ENCODE data around the gene MTUS2.
"Not testable (repeated sequence)": the region's sequence is repeated elsewhere in the genome, so short reads cannot be mapped to it uniquely, and the experiment has no call there.

MTUS2 gene

DNA sequence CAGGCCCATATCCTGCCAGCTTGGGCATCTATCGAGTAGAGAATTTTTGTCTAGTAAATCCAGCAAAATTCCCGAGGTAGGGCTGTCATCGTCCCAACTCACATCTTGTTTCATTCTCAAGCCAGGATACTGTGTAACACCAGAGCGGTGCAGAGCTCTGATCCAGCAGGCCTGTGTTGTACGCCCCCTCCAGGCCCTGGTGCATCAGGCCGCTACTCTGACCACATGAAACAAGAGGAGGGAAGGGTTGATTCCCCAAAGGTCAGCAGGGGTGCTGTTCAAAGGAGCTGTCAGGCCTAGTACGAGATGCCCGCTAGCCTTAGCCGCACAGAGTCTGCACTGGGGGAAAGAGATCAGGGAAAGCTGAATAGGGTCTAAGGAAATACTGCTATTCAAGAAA is 499.3 kb downstream of the MTUS2 start:
- no peak for DNase-seq (ENCODE audit: low read depth)

DNA sequence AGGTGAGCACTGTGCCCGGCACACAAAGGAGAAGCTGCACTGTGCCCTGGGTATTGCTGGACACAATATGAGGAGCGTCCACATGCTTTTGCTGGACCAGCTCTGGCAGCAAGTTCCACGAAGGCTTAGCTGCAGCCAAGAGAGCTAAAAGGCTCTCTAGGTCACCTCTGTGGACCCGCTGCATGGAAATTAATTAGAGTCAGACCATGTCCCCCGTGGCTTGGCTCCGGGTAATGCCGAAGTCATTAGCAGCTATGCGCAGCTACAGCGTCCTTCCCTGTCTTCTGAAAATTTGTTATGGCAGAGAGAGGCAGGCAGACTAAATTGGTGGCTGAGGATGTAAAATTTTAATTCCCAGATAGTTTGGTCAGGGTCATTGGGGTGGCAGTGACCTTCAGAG is 503.8 kb downstream of the MTUS2 start:
- DNase-seq (ENCODE audit: low read depth) = no peak

DNA sequence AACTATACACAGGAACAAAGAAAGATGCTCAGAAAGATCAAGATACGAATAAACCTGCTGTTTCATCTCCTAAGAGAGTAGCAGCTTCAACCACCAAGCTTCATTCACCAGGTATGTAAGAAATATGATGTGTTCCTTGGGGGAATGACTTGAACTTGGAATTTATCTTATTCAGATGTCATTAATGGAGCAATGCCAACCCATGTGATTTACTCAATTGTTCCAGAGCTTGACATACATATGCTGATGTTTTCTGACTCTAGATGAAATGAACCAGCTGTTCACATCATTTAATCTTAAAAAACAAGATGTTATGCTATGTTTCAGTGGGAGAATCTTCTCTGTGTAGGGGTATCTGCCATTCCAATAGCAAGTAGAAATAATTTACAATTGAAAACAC is 504.5 kb downstream of the MTUS2 start:
- no peak for DNase-seq (ENCODE audit: low read depth)

DNA sequence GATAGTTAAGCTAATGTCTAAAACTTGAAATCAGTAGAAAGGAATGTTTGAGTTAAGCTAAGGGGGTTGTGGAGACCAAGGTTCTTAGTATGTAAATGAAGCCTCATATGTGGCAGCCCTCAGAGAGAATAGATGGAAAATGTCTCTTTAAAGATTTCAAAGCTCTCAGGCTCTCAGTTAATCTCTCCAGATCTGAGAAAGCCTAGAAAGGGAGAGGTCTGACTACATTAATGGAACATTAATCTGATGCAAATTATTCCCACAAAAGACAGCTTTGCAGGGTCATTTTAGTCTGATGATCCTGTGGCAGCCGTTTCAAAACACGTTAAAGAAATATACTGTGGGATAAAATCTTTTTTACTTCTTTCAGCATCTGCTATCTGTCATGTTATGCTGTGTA is 508.4 kb downstream of the MTUS2 start:
- no peak for DNase-seq (ENCODE audit: low read depth)

DNA sequence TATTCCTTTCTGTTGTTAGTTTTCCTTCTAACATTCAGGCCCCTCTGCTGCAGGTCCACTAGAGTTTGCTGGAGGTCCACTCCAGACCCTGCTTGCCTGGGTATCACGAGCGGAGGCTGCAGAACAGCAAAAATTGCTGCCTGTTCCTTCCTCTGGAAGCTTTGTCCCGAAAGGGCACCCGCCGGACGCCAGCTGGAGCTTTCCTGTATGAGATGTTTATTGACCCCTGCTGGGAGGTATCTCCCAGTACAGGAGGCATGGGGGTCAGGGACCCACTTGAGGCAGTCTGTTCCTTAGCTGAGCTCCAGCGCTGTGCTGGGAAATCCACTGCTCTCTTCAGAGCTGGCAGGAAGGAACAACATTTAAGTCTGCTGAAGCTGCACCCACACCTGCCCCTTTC is 516.2 kb downstream of the MTUS2 start:
- DNase-seq (ENCODE audit: low read depth) = no peak

DNA sequence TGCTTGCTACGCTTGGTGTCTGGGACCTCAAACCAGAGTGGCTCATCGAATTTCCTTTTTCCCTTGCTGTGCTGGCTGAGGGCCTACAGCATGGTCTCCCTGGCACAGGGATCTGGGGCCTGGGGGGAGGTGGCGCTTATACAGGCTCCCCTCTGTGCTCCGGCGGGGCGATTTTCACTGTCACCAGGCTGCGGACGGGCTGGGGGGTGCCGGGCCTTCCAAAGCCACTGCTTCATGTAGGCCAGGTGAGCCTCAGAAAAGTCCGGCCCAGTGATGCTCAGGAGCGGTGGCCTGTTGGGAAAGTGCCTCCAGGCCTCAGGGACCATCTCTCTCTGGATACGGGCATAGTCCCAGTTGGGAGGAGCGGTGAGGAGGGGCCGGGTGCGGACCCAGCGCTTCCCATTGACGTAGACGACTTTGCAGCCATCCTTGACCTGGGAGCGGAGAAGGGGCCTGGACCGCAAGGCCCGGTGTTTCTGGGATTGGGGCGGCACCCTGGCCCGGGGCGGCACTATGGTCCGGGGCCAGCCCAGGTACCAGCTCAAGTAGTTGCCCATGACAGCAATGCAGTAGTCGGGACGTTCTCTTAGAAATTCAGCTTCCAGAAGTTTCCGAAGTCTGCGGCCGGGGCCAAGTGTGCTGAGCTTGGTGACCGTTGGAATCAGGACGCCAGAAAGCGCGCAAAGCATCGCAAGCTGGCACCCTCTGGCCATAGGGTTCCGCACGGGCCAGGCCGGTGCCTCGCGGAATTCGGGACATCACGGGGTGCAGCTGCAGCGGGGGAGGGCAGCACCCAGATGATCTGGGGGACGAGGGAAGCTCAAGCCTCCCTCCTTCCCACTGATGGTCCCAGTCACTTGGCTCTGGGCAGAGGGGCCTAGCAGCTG is 519.5 kb downstream of the MTUS2 start:
- DNase-seq (ENCODE audit: low read depth) = no peak

DNA sequence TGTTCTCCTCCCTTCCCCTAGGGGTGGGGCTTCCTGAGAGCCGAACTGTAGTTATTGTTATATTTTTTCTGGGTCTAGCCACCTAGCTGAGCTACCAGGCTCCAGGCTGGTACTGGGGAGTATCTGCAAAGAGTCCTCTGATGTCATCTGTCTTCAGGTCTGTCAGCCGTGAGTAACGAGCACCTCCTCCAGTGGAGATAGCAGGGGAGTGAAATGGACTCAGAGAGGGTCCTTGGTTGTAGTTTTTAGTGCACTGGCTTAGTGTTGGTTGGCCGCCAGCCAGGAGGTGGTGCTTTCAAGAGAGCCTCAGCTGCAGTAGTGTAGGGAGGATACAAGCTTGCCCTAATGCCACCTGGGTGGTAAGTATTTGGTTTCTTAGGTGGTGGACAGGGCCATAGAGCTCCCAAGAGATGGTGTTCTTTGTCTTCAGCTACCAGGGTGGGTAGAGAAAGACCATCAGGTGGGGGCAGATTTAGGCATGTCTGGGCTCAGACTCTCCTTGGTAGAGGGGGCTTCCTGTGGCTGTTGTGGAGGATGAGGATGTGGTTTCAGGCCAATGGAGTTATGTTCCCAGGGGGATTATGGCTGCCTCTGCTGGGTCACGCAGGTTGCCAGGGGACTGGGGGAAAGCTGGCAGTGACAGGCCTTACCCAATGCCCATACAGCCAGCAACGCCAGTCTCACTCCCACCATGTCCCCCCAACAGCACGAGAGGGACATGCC is 525.9 kb downstream of the MTUS2 start:
- DNase-seq (ENCODE audit: low read depth) = not testable (repeated sequence)

DNA sequence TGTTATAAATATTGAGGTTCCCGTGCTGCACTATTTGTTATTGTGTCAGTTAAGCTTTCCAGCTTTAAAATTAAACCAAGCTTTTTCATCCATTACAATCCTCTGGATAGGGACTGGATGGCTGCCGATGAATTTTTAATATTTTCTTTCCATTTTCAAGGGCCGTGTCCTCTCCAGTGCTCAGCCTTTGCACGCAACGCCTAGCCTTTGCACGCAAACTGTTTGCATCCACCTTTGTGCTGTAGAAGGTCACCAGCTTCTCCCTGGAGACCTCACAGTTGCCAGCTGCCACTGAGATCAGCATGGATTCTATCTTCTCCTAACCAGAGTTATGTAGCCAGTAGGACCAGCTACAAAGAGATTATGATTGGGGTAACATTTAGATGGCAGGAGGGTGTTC is 534.9 kb downstream of the MTUS2 start:
- no peak for DNase-seq (ENCODE audit: low read depth)

DNA sequence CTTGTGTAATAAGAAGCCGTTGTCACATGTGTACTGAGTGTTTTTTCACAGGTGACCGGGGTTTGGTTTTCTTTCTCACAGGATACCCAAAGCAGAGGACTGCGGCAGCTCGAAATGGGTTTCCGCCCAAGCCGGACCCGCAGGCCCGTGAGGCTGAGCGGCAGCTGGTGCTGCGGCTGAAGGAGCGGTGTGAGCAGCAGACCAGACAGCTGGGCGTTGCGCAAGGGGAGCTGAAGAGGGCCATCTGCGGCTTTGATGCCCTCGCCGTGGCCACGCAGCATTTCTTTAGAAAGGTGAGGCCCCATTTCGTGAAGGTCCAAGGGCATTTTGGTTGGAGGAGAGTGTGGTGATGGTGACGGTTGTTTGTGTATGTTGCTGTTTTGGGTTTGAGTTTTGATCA is 539.0 kb downstream of the MTUS2 start:
- DNase-seq (ENCODE audit: low read depth) = no peak

DNA sequence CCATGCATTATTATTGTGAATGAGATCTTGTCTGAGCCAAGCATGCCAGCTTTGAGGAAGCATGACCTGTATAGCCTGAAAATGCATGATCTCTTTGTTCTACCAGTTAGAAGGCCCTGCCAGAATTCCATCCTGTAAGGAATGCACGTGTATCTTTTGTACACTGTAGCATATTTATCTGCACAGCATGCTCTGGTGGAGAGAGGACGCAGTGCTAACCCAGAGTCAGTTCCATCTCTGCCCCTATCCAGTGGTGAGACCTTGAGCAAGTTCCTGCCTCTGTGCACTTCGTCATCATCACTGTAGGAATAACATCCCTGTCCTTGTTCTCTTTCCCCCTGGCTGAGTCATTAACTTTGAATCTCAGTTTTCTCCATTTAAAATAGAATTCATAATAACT is 541.6 kb downstream of the MTUS2 start:
- no peak for DNase-seq (ENCODE audit: low read depth)

DNA sequence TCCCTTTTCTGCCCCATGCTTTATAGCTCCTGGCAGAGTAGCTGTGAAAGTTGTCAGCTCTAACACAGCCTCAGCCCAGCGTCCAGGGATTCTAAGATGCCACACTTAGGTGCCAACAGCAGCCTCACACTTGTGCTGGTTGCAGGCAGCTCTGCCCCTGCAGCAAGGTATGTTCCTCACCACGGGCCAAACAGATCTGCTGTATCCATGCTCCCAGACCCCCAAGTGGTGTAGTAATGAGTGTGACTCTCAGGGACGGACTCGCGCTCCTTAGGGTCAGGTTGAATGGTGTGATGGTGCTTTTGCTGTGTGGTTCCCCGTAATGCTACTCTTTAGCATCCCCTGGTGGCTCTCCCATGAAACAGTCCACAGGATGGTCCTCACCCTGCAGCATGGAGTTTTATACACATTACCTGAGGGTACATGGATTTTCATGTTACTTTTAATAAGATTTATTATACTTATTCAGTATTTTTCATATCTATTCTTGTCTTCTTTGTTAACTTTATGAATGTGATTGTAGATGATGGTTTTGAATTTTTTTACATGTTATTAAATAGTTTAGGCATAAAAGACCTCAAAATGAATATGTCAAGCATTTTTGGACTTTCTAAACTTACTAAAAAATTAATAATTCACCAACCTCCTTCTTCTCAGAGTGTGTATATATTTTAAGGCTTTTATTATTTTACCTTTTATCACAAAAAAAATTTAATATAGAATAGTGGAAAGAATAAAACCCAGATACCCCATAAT is 542.9 kb downstream of the MTUS2 start:
- DNase-seq (ENCODE audit: low read depth) = no peak

DNA sequence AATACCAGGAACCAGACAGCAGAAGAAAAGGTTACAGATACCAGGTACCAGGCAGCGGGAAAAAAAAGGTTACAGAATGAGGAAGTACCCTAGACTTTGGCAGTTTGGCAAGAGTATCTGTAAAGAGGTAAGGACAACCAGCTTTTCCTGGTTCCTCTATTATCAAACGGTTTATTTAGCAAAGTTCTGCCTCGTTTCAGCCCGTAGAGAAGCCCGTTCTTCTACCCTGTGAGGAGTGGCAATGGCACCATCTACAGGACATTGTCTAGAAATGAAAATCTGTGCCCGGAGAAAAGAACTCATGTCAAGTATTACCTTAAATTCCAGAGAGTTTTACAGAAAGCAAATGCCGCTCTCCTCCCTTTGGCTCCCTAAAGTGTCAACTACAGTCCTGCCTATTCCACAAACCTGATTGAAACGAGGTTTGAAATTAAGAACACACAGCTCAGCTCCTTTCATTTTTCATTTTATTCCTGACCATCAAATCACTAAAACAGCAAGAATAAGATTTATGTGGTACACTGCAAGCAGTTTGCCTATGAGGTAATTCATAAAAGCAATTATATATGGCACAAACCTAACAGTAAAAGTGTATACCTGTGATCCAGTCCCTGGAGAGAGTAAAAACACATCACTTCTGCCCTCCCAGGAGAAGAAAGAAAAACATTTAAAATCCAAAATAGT is 549.1 kb downstream of the MTUS2 start:
- DNase-seq (ENCODE audit: low read depth) = no peak

DNA sequence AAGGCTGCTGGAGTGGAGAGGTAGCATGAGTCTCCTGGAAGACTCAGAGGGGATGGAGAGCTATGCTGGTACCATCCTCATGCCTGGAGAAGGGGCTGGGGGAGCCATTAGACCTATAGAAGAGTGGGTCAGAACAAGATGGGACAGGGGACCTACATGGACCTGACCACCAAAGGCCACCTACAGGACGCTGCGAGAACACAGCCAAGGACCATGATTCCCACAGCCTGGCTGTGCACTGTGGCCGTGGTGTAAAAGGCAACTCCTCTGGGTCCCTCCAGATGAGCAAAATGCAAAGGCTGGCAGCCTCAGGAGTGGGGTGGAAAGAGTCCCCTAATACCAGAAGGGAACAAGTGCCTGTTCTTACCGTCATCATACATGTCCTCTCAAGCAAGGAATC is 559.1 kb downstream of the MTUS2 start:
- no peak for DNase-seq (ENCODE audit: low read depth)

DNA sequence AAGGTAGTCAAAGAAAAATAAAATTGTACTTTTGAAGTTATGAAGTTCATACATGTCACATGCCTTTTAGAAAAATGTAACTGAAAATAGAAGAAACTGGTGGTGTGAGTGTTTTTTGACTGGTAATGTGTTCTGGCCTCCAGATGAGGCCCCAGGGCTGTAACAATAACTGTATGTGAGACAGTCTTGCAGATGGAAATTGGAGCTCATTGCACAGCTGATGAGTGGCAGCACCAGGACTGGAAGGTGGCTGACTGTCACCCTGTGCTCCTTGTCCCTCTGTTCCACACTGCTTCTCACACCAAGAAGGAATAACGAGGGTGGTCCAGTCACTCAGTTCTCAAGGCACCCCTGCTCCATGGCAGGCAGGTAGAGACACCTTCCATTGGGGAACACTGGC is 559.7 kb downstream of the MTUS2 start:
- DNase-seq (ENCODE audit: low read depth) = no peak

DNA sequence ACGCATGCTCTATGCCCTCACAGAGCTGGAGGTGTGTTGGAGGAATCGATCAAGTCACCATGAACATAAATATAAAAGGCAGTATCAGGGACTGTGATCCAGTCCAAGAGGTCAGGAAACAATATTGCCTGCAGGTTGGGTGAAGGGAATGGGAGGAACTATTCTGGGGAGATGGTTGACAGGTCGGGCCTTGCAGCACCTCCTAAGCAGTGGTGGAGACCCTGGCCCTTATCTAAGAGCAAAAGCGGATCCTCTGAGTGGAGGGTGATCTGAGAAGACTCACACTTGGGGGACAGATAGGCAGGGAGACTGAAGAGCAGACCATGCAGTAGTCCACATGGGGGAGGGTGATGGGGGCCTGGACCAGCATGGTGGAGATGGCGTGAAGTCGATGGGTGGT is 561.9 kb downstream of the MTUS2 start:
- DNase-seq (ENCODE audit: low read depth) = no peak

DNA sequence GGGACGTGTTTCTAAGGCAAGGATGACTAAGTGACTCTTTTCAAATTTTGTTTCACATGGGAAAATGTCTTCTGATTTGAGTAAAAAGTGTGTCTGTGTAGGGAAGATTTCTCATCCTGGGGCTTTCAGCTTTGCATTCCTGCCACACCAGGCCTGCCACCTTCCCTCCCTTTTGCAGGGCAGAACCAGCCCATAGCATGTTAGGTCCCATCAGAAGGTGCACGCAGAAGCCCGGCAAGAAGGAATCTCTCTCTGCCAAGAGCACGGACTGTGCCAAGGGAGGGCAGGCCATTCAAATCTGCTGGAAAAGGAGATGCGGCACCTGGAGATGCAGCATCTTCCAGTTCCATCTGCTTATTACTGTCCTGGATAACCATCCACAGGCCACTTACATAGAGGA is 563.3 kb downstream of the MTUS2 start:
- no peak for DNase-seq (ENCODE audit: low read depth)

DNA sequence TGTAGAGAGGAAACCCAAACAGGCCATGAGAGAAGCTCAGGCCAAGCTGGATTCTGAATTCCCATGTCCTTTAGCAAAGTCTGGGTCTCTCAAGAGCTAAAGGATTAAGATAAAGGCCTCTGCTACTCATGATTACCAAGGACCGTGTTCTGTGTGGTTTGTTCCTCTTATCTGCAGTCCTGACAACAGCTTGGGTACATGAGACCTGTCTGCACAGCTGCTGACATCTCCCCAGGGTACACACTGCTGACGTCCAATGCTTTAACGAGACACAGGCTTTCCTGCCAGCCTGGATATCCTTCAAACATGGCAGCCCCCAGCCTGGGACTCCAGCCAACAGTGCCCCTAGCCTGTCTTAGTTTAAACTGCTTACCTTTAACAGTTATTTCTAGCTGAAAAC is 564.3 kb downstream of the MTUS2 start:
- no peak for DNase-seq (ENCODE audit: low read depth)

DNA sequence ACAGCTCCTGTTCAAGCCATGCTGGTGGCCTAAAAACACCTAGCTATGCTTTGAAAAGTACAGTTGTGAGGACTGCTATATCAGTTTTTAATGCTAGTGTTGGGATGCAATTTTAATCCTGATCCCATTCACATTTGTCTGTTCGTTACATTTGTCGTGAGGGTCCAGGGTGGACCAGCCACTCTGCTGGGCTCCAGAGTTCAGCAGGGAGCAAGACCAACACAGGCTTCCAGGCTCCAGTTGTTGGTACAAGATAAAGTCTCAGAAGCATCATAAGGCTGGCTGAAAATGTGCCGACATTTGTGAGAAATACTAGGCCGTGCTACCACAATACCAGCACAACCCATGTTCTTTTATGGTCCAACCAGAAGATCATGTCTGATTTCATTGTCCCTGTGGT is 564.7 kb downstream of the MTUS2 start:
- DNase-seq (ENCODE audit: low read depth) = no peak

DNA sequence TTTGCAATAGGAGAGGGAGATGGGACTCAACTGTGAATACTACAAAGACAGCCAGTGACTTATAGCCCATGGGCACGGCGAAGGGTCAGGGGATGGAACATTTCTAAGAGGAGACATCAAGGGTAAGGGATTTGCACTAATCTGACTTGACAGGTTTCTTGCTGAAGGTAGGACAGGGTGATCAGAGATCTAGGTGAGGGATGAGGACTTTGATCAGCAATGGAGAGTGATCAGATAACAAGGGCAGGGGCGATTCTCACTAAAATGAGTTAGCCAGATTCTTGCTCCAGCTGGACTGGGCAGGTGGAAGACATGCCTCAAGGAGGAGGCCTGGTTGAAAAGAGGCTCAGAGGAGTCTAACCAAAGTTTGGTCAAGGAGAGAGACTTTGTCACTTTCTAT is 566.1 kb downstream of the MTUS2 start:
- no peak for DNase-seq (ENCODE audit: low read depth)

DNA sequence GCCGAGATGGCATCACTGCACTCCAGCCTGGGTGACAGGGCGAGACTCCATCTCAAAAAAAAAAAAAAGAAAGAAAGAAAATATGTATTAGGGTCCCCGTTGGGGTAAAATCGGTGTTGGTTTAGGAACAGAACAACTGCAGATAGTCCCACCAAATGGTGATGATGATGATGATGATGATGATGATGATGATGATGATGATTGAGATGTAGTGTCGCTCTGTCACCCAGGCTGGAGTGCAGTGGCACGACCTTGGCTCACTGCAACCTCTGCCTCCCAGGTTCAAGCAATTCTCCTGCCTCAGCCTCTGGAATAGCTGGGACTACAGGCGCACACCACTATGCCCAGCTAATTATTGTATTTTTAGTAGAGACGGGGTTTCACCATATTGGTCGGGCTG is 570.5 kb downstream of the MTUS2 start:
- not testable (repeated sequence) for DNase-seq (ENCODE audit: low read depth)

DNA sequence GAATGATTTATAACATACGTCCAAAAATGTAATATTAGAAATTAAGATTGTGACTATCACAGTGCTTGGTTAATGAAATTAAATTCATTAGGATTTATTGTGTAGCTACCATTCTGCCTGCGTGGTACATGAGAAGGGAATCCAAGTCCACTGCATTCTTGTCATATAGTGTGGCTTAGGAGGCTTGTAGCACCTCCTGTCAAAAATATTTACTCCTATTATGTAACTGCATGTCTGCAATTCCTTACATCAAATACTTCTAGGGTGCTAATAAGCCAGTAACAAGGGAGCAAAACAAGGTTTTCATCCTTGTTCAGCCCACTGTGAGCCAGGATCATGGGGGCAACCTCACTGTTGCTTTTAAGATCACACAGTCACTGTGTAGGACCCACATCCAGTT is 576.3 kb downstream of the MTUS2 start:
- DNase-seq (ENCODE audit: low read depth) = no peak

DNA sequence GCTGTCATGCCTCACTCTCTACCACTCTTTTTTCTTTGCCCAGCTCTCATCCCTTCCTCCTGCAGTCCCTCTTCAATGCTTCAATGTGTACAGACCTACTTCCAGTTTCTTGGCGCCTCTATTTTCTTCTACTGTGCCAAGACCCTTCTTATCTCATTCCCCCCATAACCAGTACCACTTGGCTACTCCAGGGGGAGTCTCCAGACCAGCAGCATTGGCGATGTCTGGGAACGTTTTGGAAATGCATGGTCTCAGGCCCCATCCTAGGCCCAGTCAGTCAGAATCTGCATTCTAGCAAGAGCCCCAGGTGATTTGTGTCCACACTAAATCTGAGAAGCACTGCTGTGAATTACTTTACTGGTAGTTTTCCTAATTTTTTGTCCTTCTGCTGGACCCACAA is 577.1 kb downstream of the MTUS2 start:
- no peak for DNase-seq (ENCODE audit: low read depth)
